ENCODE results near the gene ZBTB3. TPM values are rescaled to one million over a fixed set of nuclear protein-coding genes. Genes with fewer than 3 reads are reported as not detected.

ZBTB3 gene
- polyA plus RNA-seq, 2 of the 4 experiments (the other 2 are of a cell fraction) = 2.0 to 3.1 TPM

DNA sequence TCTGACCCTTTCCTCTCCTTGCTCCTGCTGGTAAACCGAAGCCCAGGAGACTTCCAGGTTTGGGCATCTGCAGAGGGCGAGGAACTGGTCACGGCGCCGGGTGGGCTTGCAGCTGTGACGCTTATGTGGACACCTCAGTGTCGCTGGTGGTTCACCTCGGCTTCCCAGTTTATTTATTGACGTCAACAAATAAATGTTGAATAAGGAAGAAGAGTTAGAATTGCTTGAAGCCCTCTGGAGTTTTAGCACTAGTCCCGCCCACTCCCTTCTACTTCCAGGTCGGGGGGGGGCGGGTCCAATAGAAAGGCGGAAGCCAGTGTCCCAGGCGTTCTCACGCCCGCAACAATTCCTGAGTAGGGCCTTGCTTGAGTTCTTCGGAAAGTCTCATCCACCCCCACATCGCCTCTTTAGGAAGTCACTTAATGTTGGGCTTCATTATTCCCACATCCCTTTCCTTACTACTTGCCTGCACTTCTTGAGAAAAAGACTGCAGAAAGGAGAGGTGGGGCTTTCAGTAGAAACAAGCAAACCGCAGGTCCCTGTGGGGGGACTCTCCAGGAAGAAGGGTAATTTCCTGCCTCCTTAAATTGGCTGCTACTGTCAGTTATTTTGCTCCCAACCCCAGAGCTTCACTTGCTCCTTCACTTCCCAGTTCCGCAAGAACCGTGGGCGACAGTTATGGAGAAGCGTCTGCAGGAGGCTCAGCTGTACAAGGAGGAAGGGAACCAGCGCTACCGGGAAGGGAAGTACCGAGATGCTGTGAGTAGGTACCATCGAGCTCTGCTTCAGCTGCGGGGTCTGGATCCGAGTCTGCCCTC lies 25.6 kb downstream of the ZBTB3 start, which contains the start of gene TTC9C (continued):
- TF ChIP-seq POLR2AphosphoS2 (conservative IDR thresholded peaks at IDR 0.05; ENCODE audit: low read length) (no peak), E2F6 (IDR thresholded peaks at IDR 0.05; ENCODE audit: borderline replicate concordance, low read depth) (no peak), MYC (IDR thresholded peaks at IDR 0.05; ENCODE audit: borderline replicate concordance, low read length) (no peak; the same call in 1 of the 2 replicates), RNF2 (IDR thresholded peaks at IDR 0.05; ENCODE audit: borderline replicate concordance, low read depth) (no peak), MAFK (IDR thresholded peaks at IDR 0.05; ENCODE audit: partially characterized antibody) (no peak), FOSB (CRISPR knock-in tag; IDR thresholded peaks at IDR 0.05) (no peak), RFX5 (IDR thresholded peaks at IDR 0.05) (no peak), RCOR1 (IDR thresholded peaks at IDR 0.05; ENCODE audit: low read depth, low read length) (no peak), POLR2A (IDR thresholded peaks at IDR 0.05; ENCODE audit: low read length) (peak; percentile 42), CEBPB (IDR thresholded peaks at IDR 0.05) (no peak), ESRRA (IDR thresholded peaks at IDR 0.05; ENCODE audit: borderline replicate concordance, low read length) (no peak)
- TF ChIP-seq, protein P1, sequence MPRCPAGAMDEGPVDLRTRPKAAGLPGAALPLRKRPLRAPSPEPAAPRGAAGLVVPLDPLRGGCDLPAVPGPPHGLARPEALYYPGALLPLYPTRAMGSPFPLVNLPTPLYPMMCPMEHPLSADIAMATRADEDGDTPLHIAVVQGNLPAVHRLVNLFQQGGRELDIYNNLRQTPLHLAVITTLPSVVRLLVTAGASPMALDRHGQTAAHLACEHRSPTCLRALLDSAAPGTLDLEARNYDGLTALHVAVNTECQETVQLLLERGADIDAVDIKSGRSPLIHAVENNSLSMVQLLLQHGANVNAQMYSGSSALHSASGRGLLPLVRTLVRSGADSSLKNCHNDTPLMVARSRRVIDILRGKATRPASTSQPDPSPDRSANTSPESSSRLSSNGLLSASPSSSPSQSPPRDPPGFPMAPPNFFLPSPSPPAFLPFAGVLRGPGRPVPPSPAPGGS (IDR thresholded peaks at IDR 0.05) = peak; percentile 81; the same call in 2 of the 3 replicates

DNA sequence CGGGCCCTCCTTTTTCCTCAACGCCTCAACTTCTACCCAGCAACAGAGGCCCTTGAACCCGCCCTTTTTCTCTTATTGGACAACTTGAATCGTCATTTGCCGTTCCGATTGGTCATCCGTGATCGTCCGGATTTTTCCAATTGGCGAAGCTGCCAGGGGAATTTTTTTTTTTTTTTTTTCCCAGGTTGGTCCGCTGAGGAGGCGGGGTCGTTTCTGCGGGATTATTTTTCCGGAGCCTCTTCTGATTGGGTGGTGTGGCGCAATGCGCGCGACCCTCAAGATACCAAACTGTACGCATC lies 26.1 kb downstream of the ZBTB3 start:
- peak overlapping the region; percentile 97 for H3K27ac ChIP-seq
- H3K4me2 ChIP-seq = peak overlapping the region; percentile 92
- H3K9me3 ChIP-seq = no peaks in the 10 kb centered on the region
- DNase-seq (ENCODE audit: low read depth in 1 of 2, low spot score in 1 of 2) = peak; percentile 94 to 98
- WGBS (ENCODE audit: missing lambda C conversion rate) = under 1% methylated on average over 19 of the region's 20 CpGs
- peak; percentile 79 to 84 for ATAC-seq
- no peak for FAIRE-seq
- CTCF ChIA-PET = interaction anchor here (0.6 to 3.1 kb wide), 11 partner anchors 10 to 137 kb away, joined by 3 to 15 read pairs (median 3); partner anchors contain the start of genes BSCL2, GNG3 and ZBTB3
- POLR2A ChIA-PET = interaction anchor here (0.6 to 3.8 kb wide), 32 partner anchors 9 to 884 kb away, joined by 3 to 96 read pairs (median 6); partner anchors contain the start of genes B3GAT3, BSCL2, C11orf98 and CSKMT
- TF ChIP-seq MYC (IDR thresholded peaks at IDR 0.05; ENCODE audit: borderline replicate concordance, low read length) (no peak), CEBPB (IDR thresholded peaks at IDR 0.05) (peak in 1 of 2 experiments; percentile 74; a peak in 2 of 4 replicates), RFX5 (IDR thresholded peaks at IDR 0.05) (peak; percentile 99)
- peak overlapping the region; percentile 78 for H3K4me3 ChIP-seq
- H3K4me1 ChIP-seq = peaks cover 25% of the 10 kb centered on the region

GRCh38 chr11:62727165-62727871 lies 26.6 kb downstream of the ZBTB3 start, which contains the start of gene HNRNPUL2:
Gene HNRNPUL2, minus strand, starts transcription at chr11:62727457. Its CDS starts 301 bp downstream, at chr11:62727156.
- Histone ChIP-seq H3K27ac (peak within 1 kb of the TSS; percentile 97), H3K4me1 (peaks cover 21% of the 10 kb centered on the region), H3K4me3 (peak within 1 kb of the TSS; percentile 78), H3K9me3 (no peaks in the 10 kb centered on the region), H3K4me2 (peak within 1 kb of the TSS; percentile 92)
- ChIA-PET CTCF (interaction anchor here (0.6 to 3.1 kb wide), 13 partner anchors 9 to 138 kb away, joined by 3 to 15 read pairs (median 3); partner anchors contain the start of genes BSCL2, GNG3 and ZBTB3), POLR2A (interaction anchor here (0.5 to 3.8 kb wide), 40 partner anchors 9 to 884 kb away, joined by 3 to 96 read pairs (median 6); partner anchors contain the start of genes B3GAT3, BSCL2, C11orf98 and CSKMT)
- DNase-seq (ENCODE audit: low read depth in 1 of 2, low spot score in 1 of 2) = peak; percentile 97 to 100
- no peak for FAIRE-seq
- under 1% methylated on average over 52 of the region's 72 CpGs for WGBS (ENCODE audit: missing lambda C conversion rate)
- peak; percentile 88 to 91 for ATAC-seq
- TF ChIP-seq HEYL (CRISPR knock-in tag; IDR thresholded peaks at IDR 0.05) (no peak), NFE2L2 (conservative IDR thresholded peaks at IDR 0.05; ENCODE audit: low read length) (no peak), GATA3 (IDR thresholded peaks at IDR 0.05; ENCODE audit: borderline replicate concordance) (peak; percentile 35; the same call in 1 of the 2 replicates), ZNF302 (CRISPR knock-in tag; IDR thresholded peaks at IDR 0.05) (no peak), KDM5A (IDR thresholded peaks at IDR 0.05) (no peak), HMGXB4 (CRISPR knock-in tag; IDR thresholded peaks at IDR 0.05; ENCODE audit: borderline replicate concordance) (no peak), FOXS1 (CRISPR knock-in tag; IDR thresholded peaks at IDR 0.05) (no peak), PHF8 (IDR thresholded peaks at IDR 0.05; ENCODE audit: borderline replicate concordance, low read depth) (peak; percentile 96), FOSB (CRISPR knock-in tag; IDR thresholded peaks at IDR 0.05) (no peak), ESRRA (IDR thresholded peaks at IDR 0.05; ENCODE audit: borderline replicate concordance, low read length) (no peak), TP53 (CRISPR knock-in tag; IDR thresholded peaks at IDR 0.05) (no peak; the same call in 1 of the 2 replicates), HOXB13 (CRISPR knock-in tag; IDR thresholded peaks at IDR 0.05; ENCODE audit: low read depth) (peak; percentile 46; the same call in 1 of the 2 replicates), BHLHE40 (IDR thresholded peaks at IDR 0.05; ENCODE audit: low read depth, low read length) (peak; percentile 49; the same call in 1 of the 2 replicates), RAD21 (conservative IDR thresholded peaks at IDR 0.05 in 1 of 2, IDR thresholded peaks at IDR 0.05 in 1 of 2) (no peak), RARB (CRISPR knock-in tag; IDR thresholded peaks at IDR 0.05) (no peak)
- TF ChIP-seq, protein P1 (IDR thresholded peaks at IDR 0.05) = peak; percentile 71; the same call in 2 of the 3 replicates
